NCI-H146 (cell line): ENCODE results near the gene SBF1.

Experiments used
- DNase-seq: peaks from one replicate; lab custom pipeline; 2025; lab: John Stamatoyannopoulos, UW

Gene SBF1

GRCh38 chr22:50485221-50486131, 10.6 kb upstream of the SBF1 start:
- no peak for DNase-seq

DNA sequence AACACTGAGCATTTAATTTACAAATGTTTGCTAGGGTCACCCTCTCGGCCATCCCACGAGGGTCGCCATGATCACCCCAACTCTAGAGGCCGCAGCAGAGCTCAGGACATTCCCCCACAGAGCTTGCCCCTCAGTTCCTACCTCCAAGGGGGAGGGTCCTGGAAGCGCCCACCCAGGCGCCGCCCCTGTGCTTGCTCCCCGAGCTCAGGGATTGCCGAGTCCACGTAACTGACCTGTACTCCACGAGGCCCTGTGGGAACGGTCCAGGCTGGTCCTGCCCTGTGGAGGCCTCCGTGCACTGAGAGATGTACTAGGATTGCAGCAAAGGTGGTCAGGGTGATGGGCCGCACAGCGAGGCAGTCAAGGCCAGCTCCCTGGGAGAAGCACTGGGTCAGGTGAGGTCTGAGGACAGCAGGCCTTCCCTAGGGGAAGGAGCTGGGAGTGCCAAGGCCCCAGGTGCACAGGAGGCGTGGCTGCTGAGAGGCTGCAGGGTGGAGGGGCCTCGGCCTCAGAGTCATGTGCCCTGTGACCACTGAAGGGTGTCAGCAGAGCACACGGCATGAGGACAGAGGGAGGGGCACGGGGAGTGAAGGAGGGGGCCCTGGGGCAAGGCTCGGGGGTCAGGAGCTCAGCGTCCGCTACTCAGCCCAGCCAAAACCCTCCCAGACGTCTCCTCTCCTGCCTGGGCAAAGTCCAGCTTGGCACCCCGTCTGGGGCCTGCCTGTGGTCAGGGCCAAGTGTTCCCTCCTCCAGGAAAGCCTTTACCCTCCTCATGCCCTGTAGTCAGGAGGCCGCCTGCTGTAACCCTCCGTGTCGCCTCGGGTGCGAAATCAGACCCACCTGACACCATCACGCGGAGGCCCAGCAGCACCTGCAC, 9.4 kb upstream of the SBF1 start:
- DNase-seq = no peak

DNA sequence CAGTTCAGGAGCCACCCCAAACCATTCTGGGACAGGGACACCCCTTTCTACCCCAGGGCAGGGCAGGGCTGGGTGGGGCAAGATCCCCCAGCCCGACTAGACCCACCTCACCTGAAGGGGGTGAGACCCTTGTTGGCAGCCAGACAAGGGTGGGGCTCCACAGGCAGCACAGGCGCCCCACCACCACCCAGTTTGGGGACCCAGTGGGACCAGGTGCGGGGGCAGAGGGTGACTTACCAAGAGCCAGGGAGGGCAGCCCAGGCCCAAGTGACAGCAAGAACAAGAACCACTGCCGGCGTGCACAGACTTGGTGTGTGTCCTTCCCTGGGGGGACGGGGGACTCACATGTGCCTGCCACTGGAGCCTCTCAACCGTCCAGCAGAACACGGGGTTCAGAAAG, 8.7 kb upstream of the SBF1 start:
- DNase-seq = no peak

DNA sequence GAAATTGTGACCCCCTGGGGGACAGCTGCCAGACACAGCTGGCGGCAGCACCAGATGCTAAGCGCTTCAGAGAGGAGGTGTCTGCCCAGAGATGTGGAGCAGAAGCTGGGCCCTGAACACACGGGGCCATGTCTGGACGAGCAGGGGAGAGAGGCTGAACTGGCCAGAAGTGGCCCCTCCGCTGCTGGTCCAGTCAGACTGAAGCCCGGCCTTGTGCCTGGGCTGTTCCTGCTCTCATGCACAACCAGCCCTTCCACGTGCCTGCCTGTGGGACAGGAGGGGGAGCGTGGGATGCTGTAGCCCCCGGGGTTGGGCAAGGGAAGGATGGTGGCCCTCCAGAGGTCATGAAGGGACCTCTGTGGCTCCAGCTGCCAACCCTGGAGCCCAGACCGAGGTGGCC, 8.3 kb upstream of the SBF1 start:
- DNase-seq = no peak

GRCh38 chr22:50482107-50483074, 7.6 kb upstream of the SBF1 start:
- DNase-seq = no peak

DNA sequence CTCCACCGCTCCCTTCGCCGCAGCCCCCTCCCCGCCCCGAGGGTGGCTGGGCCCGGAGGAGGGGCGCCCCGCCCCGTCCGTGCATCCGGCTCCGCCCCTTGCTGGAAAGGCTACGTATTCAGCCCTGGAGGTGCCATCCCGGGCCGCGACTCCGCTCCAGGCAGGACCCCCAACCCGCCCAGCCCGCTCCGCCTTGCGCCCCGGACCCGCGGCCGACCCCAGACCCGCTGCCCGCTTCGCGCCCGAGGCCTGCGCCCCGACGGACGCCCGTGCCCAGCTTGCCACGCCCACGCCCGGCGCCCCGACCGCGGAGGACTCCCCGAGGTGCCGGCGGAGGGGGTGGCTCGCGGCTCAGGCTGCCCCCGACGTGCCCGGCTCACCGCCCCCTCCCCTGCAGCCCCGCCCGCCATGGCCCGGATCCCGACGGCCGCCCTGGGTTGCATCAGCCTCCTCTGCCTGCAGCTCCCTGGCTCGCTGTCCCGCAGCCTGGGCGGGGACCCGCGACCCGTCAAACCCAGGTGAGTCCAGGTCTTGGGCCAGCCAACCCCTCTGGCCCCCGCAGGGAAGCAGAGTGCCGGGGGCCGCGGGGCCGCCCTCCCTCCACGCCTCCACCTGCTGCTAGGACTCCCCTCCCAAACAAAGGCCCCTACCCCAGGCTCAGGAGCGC, 6.7 kb upstream of the SBF1 start, which contains the start of gene ADM2:
Gene ADM2, plus strand, starts transcription at position 104 of the 667 bp plus-strand sequence. Its CDS starts 305 bp downstream, at position 409.
- no peak for DNase-seq

DNA sequence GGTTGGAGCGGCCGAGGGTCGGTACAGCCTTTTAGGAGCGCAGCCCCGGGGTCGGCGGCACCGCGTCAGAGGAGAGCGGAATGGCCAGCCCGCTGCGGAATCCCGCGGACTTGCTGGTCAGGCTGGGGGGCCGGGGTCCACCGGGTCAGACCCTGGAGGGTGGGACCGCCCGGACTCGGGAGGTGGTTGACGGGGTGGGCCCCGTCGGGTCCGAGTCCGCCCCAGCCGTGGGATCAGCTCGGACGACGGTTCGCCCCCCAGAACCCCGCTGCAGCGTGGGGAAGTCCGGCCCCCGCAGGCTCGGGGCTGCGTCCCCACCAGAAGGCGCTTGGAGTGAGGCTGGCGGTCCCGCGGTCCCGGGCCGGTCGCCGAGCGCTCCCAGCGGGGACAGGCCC, 6.2 kb upstream of the SBF1 start:
- no peak for DNase-seq

GRCh38 chr22:50479721-50480120, 4.9 kb upstream of the SBF1 start:
- no peak for DNase-seq

DNA sequence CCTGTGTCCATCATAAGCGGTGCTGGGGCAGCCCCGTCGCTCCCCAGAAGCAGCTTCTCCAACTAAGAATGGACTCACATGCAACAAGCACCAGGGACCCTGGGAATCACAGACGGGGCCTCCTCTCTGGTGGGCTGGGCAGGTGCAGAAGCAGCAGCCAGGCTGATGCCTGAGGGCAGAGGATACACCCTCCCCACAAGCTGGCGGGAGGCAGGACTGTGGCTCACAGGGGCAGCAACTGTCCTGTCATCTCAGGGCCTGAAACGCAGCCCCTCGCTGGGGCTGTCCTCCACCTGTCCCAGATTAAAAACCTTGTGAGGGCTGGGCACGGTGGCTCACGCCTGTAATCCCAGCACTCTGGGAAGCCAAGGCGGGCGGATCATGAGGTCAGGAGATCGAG, 3.1 kb upstream of the SBF1 start:
- DNase-seq = no peak

GRCh38 chr22:50476868-50477267, 2.0 kb upstream of the SBF1 start:
- DNase-seq = no peak

GRCh38 chr22:50475652-50476002, 792 bp upstream of the SBF1 start:
- DNase-seq = no peak

- no peak for DNase-seq
These were observed 772 bp downstream of the SBF1 start for GRCh38 chr22:50473855-50474671.

GRCh38 chr22:50473088-50473487, 1.7 kb downstream of the SBF1 start:
- DNase-seq = no peak

GRCh38 chr22:50471962-50472361, 2.9 kb downstream of the SBF1 start:
- DNase-seq = no peak

- DNase-seq = no peak
These were observed 3.5 kb downstream of the SBF1 start for GRCh38 chr22:50471197-50471847.

GRCh38 chr22:50470491-50470890, 4.3 kb downstream of the SBF1 start:
- no peak for DNase-seq

GRCh38 chr22:50469377-50470305, 5.2 kb downstream of the SBF1 start:
- no peak for DNase-seq

DNA sequence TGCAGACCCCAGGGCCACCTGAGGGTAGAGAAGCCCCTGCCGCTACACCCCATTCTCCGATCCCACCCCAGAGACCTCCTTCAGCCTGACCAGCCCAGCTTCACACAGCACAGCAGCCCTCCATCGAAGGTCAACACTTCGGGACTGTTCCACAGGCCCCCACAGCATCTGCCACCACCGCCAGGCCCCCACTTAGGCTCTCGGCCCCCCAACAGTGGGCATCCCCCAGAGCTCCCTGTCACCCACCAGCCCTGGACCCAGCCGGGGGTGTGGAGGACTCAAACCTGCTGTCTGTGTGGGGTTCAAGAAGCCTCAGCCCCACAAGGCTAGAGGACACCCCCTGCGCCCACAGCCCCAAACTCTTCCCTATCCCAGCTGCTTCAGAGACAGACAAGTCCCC, 6.2 kb downstream of the SBF1 start:
- no peak for DNase-seq
